ENCODE results near the gene VDAC2.

DNA sequence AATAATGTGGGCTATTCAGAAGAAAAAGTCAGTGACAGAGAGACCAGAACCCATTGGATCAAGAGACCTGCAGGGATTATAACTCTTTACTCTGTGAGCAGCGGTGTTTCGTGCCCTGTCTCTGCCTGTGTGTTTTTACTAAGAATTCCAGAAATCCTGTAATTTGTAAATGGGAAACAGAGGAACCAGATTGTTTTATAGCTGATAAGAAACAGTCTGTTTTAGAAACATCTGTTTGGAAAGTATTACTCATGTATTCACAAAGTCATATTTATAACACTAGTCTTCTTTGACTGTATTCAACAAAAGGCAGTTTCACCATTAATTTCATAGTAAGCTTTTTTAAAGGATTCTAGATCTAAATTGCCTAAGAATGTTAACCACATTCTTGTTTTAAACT is 30.0 kb upstream of the VDAC2 start:
- TF ChIP-seq POLR2A (IDR thresholded peaks at IDR 0.05) (no peak), CTCF (IDR thresholded peaks at IDR 0.05) (no peak), POLR2AphosphoS5 (IDR thresholded peaks at IDR 0.05) (no peak)
